Mesendoderm (in vitro differentiated cells): ENCODE data around the gene VARS1.
"Not testable (repeated sequence)": the region's sequence is repeated elsewhere in the genome, so short reads cannot be mapped to it uniquely, and the experiment has no call there.

ENCODE experiments used
- DNase-seq: peaks from one replicate; pipeline ENCODE4 v3.0.0; 2013
- H2AK5ac ChIP-seq: 2 replicates; pipeline ENCODE4 v1.6.1; 2013; ENCODE audit warnings: low read length, inconsistent platforms
- H2BK120ac ChIP-seq: 2 replicates; pipeline ENCODE4 v1.6.1; 2013; ENCODE audit warnings: low read depth, mild to moderate bottlenecking, low read length, moderate library complexity, mixed read lengths
- H2BK15ac ChIP-seq: replicated peaks from 2 replicates; pipeline ENCODE4 v1.6.1; 2013; ENCODE audit warnings: low read depth, mild to moderate bottlenecking, moderate library complexity
- H2BK5ac ChIP-seq: 2 replicates; pipeline ENCODE4 v1.6.1; 2013; ENCODE audit warnings: low read length, inconsistent platforms
- H3K18ac ChIP-seq: 2 replicates; pipeline ENCODE4 v1.6.1; 2013; ENCODE audit warnings: mild to moderate bottlenecking, low read length, mixed read lengths
- H3K23ac ChIP-seq: one replicate; pipeline ENCODE4 v1.6.1; 2013; ENCODE audit warnings: low read length
- H3K27ac ChIP-seq: 2 replicates; pipeline ENCODE4 v1.5.1; 2013; ENCODE audit warnings: low read depth, mild to moderate bottlenecking, inconsistent platforms, low read length, moderate library complexity
- H3K27me3 ChIP-seq: 2 replicates; pipeline ENCODE4 v1.6.1; 2013; ENCODE audit warnings: low read length, control low read depth, mild to moderate bottlenecking, inconsistent platforms; ENCODE audit not compliant: insufficient read depth, poor library complexity
- H3K36me3 ChIP-seq: 2 replicates; pipeline ENCODE4 v1.6.1; 2013; ENCODE audit warnings: low read length, inconsistent platforms; ENCODE audit not compliant: control insufficient read depth, insufficient read depth
- H3K4ac ChIP-seq: one replicate; pipeline ENCODE4 v1.6.1; 2013; ENCODE audit warnings: low read depth, mild to moderate bottlenecking, low read length, moderate library complexity
- H3K4me1 ChIP-seq: 2 replicates; pipeline ENCODE4 v1.6.1; 2013; ENCODE audit warnings: low read depth, low read length, inconsistent platforms; ENCODE audit not compliant: control insufficient read depth
- H3K4me2 ChIP-seq: 2 replicates; pipeline ENCODE4 v1.6.1; 2013; ENCODE audit warnings: low read length
- H3K4me3 ChIP-seq: 2 replicates; pipeline ENCODE4 v1.5.1; 2013; ENCODE audit warnings: mild to moderate bottlenecking, low read length
- H3K56ac ChIP-seq: one replicate; pipeline ENCODE4 v1.6.1; 2013; ENCODE audit warnings: low read length
- H3K79me1 ChIP-seq: 2 replicates; pipeline ENCODE4 v1.6.1; 2013; ENCODE audit warnings: low read length, inconsistent platforms
- H3K79me2 ChIP-seq: 2 replicates; pipeline ENCODE4 v1.6.1; 2013; ENCODE audit warnings: mild to moderate bottlenecking, low read length; ENCODE audit not compliant: control insufficient read depth, insufficient read depth
- H3K9ac ChIP-seq: 2 replicates; pipeline ENCODE4 v1.6.1; 2013; ENCODE audit warnings: low read length, inconsistent platforms
- H4K5ac ChIP-seq: one replicate; pipeline ENCODE4 v1.6.1; 2013; ENCODE audit warnings: low read length
- H4K8ac ChIP-seq: one replicate; pipeline ENCODE4 v1.6.1; 2013; ENCODE audit warnings: low read depth, mild to moderate bottlenecking, control low read depth, low read length, moderate library complexity
- whole genome bisulfite sequencing: extraction: QIAGEN DNeasy Blood & Tissue Kit; methylation state at CpG from one replicate; pipeline ENCODE4 v1.1.7; 2013; ENCODE audit warnings: low lambda C conversion rate, missing lambda C conversion rate; ENCODE audit not compliant: insufficient coverage; ENCODE audit errors: extremely low coverage; 5-methylcytosine and 5-hydroxymethylcytosine counted together

The VARS1 gene

DNA sequence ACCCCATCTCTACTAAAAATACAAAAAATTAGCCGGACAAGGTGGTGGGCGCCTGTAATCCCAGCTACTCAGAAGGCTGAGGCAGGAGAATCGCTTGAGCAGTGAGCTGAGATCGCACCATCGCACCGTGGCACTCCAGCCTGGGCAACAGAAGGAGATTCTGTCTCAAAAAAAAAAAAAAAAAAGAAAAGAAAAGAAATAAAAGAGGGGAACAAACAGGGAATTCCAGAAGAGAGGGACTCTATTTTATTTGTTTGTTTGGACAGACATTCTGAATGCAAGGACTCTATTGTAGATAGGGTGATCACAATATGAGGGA is 1.7 kb downstream of the VARS1 start:
- no CpG with 5 or more reads among the region's 6 CpGs for WGBS
- not testable (repeated sequence) for DNase-seq, H3K4me3 ChIP-seq, H2BK15ac ChIP-seq, H3K4me1 ChIP-seq, H3K27ac ChIP-seq, H3K23ac ChIP-seq, H2AK5ac ChIP-seq, H2BK5ac ChIP-seq, H3K36me3 ChIP-seq, H3K4ac ChIP-seq, H2BK120ac ChIP-seq, H4K8ac ChIP-seq, H3K27me3 ChIP-seq, H4K5ac ChIP-seq, H3K18ac ChIP-seq
- Histone ChIP-seq H3K4me2 (peak overlapping the region; percentile 94), H3K79me2 (peaks cover 22% of the 10 kb centered on the region), H3K9ac (peak overlapping the region; percentile 100), H3K56ac (peak overlapping the region; percentile 99), H3K79me1 (peaks cover 12% of the 10 kb centered on the region)

DNA sequence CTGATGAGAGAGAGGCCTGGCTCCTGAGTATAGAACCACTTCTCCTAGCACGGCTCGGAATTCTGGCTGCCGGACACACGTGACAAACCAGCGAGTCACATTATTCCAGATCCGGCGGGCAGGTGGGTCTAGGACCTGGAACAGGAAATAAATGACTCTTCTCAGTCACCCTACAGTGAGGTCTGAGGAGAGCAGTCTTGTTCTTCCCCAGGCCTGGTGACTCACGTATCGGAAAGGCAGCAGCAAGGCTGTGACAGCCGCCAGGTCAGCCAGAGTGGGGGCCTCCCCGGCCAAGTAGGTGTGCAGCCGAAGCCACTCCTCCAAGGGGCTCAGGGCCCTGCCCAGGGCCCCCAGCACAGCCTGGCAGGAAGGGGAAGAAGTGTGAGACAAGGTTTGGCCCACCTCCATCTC is 2.8 kb downstream of the VARS1 start:
- no peak overlapping the region for H3K9ac ChIP-seq
- no CpG with 5 or more reads among the region's 12 CpGs for WGBS
- DNase-seq, result no peak

DNA sequence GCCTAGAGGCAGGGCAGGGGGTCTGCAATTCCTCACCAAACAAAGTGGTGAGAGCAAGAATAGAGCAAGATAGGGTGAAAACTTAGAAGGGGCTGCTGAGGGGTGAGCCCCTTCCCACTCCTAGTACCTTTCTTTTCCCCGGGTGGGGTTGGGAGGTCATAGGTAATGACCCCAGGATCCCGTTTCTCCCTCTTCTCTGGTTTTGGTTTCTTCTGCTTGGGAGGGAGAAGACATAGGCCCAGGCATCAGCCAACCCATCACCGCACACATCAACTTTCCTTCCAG is 3.5 kb downstream of the VARS1 start:
- Histone ChIP-seq H3K23ac (no peak overlapping the region), H4K8ac (no peak overlapping the region), H3K4me3 (no peak overlapping the region), H2BK15ac (no peak overlapping the region), H4K5ac (no peak overlapping the region), H3K9ac (no peak overlapping the region), H3K27ac (no peak overlapping the region), H3K27me3 (no peaks in the 10 kb centered on the region), H3K56ac (no peak overlapping the region), H3K79me1 (peaks cover 12% of the 10 kb centered on the region), H3K79me2 (peaks cover 22% of the 10 kb centered on the region), H2BK5ac (no peak overlapping the region), H3K4ac (no peak overlapping the region), H3K4me2 (no peak overlapping the region), H3K18ac (no peak overlapping the region), H2BK120ac (no peak overlapping the region), H2AK5ac (no peak overlapping the region), H3K36me3 (peaks cover 6% of the 10 kb centered on the region), H3K4me1 (peaks cover 2% of the 10 kb centered on the region)
- no CpG with 5 or more reads among the region's 3 CpGs for WGBS
- DNase-seq, result no peak

More for the DNA sequence above, 2.8 kb downstream of the VARS1 start:
- H4K8ac ChIP-seq, result no peak overlapping the region
- no peak overlapping the region for H4K5ac ChIP-seq
- H3K79me1 ChIP-seq, result peaks cover 12% of the 10 kb centered on the region
- no peak overlapping the region for H3K4ac ChIP-seq
- no peak overlapping the region for H2AK5ac ChIP-seq
- no peak overlapping the region for H3K27ac ChIP-seq
- no peak overlapping the region for H3K4me3 ChIP-seq
- peaks cover 7% of the 10 kb centered on the region for H3K36me3 ChIP-seq
- no peak overlapping the region for H2BK5ac ChIP-seq
- H3K4me1 ChIP-seq, result peaks cover 2% of the 10 kb centered on the region
- no peak overlapping the region for H3K23ac ChIP-seq
- peaks cover 22% of the 10 kb centered on the region for H3K79me2 ChIP-seq
- H3K18ac ChIP-seq, result no peak overlapping the region
- no peak overlapping the region for H2BK15ac ChIP-seq
- no peak overlapping the region for H2BK120ac ChIP-seq
- H3K4me2 ChIP-seq, result no peak overlapping the region
- H3K27me3 ChIP-seq, result no peaks in the 10 kb centered on the region
- H3K56ac ChIP-seq, result peak overlapping the region; percentile 5

DNA sequence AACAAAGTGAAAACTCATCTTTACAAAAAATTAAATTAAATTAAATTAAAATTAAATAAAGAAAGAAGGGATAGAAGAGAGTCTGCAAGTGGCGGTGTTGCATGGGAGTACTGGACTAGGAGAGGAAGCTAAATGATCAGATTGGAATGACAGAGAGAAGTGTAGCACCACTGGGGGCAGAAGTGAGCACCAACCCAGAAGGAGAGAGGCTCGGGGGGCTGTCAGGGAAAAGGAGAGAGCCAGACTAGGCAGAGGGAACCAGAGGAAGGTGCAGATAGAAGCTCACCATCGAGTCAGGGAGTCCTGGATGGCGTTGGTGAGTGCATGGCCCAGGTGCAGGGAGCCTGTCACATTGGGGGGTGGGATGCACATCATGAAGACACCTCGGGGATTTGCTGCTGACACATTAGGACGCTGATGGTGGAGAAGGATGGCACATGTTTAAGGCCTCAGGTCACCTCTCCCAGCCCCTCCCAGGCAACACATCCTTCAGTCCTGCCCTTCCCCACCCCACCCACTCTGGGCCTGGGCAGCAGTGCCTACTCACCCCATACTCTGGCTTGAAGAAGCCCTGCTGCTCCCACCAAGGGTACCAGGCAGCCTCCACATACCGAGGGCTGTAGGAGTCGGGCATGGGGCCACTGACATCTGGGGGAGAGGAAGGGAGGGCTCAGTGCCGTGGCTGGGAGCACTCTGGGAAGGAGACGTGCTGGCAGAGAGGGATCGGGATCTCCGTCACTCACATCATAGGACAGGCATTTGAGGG is 4.0 kb downstream of the VARS1 start:
- Histone ChIP-seq H3K9ac (peak overlapping the region; percentile 1), H3K79me2 (peaks cover 22% of the 10 kb centered on the region), H3K18ac (no peak overlapping the region), H2AK5ac (no peak overlapping the region), H3K4me2 (no peak overlapping the region), H3K36me3 (peaks cover 5% of the 10 kb centered on the region), H3K27me3 (no peaks in the 10 kb centered on the region), H3K56ac (no peak overlapping the region), H3K27ac (no peak overlapping the region), H4K8ac (no peak overlapping the region), H4K5ac (no peak overlapping the region), H3K4me1 (peaks cover 2% of the 10 kb centered on the region), H3K4ac (no peak overlapping the region), H3K23ac (no peak overlapping the region), H3K4me3 (no peak overlapping the region), H2BK15ac (no peak overlapping the region), H2BK5ac (no peak overlapping the region), H2BK120ac (no peak overlapping the region), H3K79me1 (peaks cover 12% of the 10 kb centered on the region)
- no CpG with 5 or more reads among the region's 12 CpGs for WGBS
- peak; percentile 82 for DNase-seq

DNA sequence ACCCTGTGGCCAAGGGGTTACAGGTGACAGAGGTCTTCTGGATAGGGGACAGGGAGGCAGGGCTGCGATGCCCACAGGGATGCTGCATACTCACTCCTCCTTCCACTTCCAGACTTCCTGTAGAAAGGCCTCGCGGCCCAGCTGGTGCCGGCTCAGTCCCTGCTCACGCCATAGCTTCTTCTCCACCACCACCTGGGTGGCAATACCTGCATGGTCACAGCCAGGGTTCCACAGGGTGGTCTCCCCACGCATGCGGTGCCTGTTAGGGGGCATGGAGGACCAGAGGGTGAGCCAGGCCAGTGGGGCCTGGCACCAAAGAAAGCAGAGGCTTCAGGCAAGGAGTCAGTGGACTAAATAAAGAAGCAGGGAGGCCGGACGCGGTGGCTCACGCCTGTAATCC is 10.1 kb downstream of the VARS1 start:
- WGBS, result no CpG with 5 or more reads among the region's 11 CpGs
- no peak overlapping the region for H2BK15ac ChIP-seq
- no peak overlapping the region for H3K56ac ChIP-seq
- H3K9ac ChIP-seq, result no peak overlapping the region
- H3K23ac ChIP-seq, result no peak overlapping the region
- DNase-seq, result no peak
- H3K27me3 ChIP-seq, result no peaks in the 10 kb centered on the region
- no peak overlapping the region for H2BK120ac ChIP-seq
- H2BK5ac ChIP-seq, result no peak overlapping the region
- H3K79me1 ChIP-seq, result peaks cover 3% of the 10 kb centered on the region
- no peaks in the 10 kb centered on the region for H3K79me2 ChIP-seq
- H3K27ac ChIP-seq, result no peak overlapping the region
- no peak overlapping the region for H3K18ac ChIP-seq
- H3K4me3 ChIP-seq, result no peak overlapping the region
- no peaks in the 10 kb centered on the region for H3K4me1 ChIP-seq
- H3K36me3 ChIP-seq, result peaks cover 17% of the 10 kb centered on the region
- no peak overlapping the region for H3K4me2 ChIP-seq
- no peak overlapping the region for H2AK5ac ChIP-seq
- H3K4ac ChIP-seq, result no peak overlapping the region
- H4K5ac ChIP-seq, result no peak overlapping the region
- no peak overlapping the region for H4K8ac ChIP-seq
